CD4-positive, alpha-beta T cell treated with Interleukin-2 at 100 ng/mL for 4 hours (primary cell): Measurements from ENCODE around the gene JPH3.
A peak's percentile ranks its signal among the peaks of the same experiment; 100 is the strongest.
"Not testable (repeated sequence)": the region's sequence is repeated elsewhere in the genome, so short reads cannot be mapped to it uniquely, and the experiment has no call there.

Experiments used
- DNase-seq: peaks from one replicate; pipeline ENCODE4 v3.0.0-alpha.2; 2020; ENCODE audit warnings: low spot score

JPH3 gene

GRCh38 chr16:87654826-87655225 is 52.5 kb downstream of the JPH3 start:
- no peak for DNase-seq

DNA sequence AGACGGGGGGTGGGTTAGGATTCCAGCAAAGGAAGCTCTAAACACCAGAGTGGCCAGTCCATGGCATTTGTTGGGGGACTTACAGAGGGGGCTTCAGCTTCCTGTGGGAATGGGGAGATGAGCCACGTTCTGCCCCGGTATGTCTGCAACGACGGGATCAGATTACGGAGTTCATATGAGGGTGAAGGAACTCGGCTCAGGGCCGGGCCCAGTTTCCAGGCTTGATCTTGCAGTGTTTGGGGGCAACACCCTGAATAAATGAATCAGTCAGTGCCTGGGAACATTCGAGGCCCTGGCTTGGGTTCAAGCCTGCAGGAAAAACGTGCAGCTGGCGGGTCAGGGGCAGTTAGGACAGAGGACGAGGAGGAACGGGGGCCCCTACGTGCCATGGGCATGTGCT is 54.0 kb downstream of the JPH3 start:
- no peak for DNase-seq

GRCh38 chr16:87657621-87658192 is 55.4 kb downstream of the JPH3 start:
- no peak for DNase-seq

DNA sequence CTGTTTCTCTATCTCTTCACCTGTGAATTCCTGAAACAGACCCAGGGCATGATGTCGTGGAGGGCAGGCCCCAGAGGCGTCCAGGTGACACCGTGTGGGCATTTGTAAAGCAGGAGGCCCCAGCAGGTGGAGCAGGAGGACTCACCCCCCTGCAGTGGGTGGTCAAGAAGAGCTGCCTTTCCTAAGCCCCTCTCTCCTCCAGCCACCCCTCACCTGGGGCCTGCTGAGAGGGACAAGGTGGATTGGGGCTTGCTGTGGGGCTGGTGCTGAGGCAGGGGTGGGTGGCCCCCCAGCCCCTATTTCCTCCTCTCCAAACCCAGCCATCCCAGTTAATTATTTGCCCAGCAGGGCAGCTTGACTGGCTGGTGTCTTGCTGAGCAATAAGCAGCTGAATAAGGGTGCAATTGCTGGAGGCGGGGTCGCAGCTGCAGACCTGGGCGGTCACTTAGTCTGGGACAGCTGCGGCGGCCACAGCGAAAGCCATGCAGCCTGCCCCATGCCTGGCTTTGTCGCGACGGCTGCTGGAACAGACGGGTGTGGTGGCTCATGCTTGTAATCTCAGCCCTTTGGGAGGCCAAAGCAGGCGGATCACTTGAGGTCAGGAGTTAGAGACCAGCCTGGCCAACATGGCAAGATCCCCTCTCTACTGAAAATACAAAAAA is 56.4 kb downstream of the JPH3 start:
- no peak for DNase-seq

DNA sequence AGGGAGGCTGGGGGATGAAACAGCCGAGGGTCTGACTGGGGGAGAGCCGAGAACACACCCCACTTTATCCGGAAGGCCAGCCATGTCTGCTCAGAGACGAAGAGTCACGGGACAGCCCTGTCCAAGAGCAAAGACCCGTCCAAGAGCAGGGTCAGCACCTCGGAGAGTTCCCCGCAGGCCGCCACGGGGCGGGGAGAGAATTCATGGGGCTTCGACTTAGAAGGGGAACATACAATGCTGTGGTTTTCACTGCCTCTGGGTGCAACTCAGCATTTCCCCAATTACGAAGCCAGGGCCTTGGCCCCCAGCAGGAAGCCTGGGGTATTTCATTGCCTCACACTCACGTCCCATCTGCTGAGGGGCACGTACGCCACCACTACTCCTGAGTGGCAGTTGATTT is 59.3 kb downstream of the JPH3 start:
- DNase-seq, result peak; percentile 8

- DNase-seq, result no peak
These were observed 60.2 kb downstream of the JPH3 start for GRCh38 chr16:87662254-87663204.

DNA sequence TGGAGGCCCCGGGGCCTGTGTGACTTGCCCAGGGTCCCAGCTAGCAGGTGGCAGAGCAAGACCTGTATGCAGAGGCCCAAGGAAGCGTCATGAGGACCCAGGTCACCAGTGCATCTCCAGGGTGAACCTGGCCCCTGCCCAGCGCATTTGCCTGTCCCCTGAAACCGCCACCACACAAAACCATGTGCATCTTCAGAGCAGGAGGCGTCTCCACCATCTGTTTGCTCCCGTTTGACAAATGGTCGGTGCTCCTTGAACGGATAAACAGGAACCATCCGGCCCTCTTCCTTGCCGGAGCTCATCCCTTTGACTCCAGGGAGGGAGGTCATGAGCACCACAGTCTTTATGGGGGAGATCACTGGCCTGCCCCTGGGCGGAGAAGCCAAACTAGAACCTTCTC is 62.5 kb downstream of the JPH3 start:
- DNase-seq, result no peak

GRCh38 chr16:87665193-87665592 is 62.9 kb downstream of the JPH3 start:
- no peak for DNase-seq

DNA sequence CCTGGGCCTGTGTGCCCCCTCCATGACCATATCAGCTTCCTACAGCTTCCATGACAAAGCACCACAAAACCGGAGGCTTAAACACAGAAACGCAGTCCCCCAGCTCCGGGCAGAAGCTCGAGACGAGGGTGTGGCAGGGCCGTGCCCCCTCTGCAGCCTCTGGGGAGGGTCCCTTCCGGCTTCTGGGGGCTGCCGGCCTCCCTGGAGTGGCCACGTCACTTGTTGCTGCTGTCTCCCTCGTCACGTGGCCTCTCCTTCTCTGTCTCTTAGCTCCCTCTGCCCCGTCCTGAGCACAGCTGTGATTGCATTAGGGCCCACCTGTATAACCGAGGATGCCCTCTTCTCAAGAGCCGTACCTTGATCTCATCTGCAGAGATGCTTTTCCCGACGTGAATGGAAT is 64.6 kb downstream of the JPH3 start:
- DNase-seq, result no peak

GRCh38 chr16:87667443-87667842 is 65.1 kb downstream of the JPH3 start:
- no peak for DNase-seq

DNA sequence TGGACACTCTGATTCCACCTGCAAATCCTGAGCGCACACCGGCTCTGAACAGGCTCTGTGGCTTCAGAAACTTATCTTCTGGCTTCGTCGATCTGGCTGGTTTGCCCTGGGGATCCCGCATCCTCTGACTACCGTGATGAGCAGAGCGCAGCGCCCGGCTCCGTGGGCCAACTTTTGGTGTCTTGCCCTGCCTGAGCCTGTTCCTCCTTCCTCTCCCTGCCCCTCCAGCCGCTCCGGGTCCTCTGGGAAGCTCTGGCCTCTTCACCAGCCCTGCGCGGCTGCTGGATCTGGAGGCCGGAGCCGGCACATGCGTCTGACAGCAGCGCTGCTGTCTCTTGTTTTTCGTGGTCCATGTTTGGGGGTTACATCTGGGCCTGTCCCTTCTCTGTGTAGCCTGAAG is 65.6 kb downstream of the JPH3 start:
- DNase-seq, result no peak

GRCh38 chr16:87669672-87670071 is 67.4 kb downstream of the JPH3 start:
- DNase-seq, result no peak

- DNase-seq, result no peak
These were observed 68.9 kb downstream of the JPH3 start for GRCh38 chr16:87671221-87671620.

DNA sequence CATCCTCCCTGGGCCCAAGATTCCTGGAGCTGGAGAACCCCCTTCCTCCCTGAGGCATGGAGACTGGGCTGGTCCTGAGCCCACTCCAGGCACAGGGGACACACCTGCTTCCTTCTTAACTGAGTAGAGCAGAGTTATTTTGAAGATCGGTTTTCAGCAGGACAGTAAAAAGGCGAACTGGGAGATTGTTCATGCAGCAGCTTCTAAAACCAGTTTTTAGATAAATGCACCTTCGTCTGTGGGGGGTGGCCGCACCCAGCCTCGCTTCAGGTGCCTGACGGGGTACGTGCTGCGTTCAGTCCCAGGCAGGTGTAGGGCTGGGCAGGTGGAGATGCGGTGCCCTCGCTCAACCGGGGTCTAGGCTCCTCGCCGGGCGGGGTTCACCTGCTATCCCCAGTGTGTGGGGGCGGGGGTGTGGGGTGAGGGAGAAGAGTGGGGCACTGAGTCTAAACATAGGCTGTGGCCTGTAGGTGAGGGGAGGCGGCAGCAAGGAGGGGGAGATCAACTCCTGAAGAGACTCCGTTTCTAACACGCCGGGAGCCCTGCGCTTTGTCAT is 69.5 kb downstream of the JPH3 start:
- DNase-seq, result no peak

GRCh38 chr16:87674419-87674818 is 72.1 kb downstream of the JPH3 start:
- DNase-seq, result no peak

- no peak for DNase-seq
These were observed 72.9 kb downstream of the JPH3 start for GRCh38 chr16:87675111-87675719.

DNA sequence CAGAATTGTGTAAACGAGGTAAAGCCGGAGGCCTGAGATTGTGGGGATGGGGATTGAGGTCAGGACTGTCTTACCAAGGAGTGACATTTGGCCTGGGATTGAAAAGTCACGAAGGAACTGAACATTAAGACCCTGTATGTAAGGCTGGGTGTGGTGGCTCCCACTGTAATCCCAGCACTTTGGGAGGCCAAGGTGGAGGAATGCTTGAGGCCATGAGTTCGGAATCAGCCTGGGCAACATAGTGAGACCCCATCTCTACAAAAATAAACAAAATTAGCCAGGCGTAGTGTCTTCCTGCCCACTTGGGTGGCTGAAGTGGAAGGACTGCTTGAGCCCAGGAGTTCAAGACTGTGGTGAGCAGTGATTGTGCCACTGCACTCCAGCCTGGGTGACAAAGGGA is 75.5 kb downstream of the JPH3 start:
- DNase-seq, result no peak

DNA sequence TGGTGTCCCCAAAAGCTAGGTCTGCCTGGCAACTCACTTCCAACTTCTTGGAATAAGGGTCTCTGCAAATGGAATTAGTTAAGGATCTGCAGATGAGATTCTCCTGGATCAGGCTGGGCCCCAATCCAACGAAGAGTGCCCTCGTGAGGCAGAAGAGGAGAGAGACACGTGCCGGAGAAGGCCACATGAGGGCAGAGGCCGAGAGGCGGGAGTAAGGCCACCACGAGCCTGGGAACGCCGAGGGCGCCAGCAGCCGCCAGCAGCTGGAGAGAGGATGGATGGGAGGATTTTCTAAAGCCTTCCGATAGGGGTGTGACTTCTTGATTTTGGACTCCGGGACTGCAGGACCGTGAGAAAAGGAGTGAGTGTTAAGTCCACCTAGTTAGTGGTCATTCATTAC is 76.3 kb downstream of the JPH3 start:
- no peak for DNase-seq

GRCh38 chr16:87679593-87680271 is 77.4 kb downstream of the JPH3 start:
- DNase-seq, result no peak

DNA sequence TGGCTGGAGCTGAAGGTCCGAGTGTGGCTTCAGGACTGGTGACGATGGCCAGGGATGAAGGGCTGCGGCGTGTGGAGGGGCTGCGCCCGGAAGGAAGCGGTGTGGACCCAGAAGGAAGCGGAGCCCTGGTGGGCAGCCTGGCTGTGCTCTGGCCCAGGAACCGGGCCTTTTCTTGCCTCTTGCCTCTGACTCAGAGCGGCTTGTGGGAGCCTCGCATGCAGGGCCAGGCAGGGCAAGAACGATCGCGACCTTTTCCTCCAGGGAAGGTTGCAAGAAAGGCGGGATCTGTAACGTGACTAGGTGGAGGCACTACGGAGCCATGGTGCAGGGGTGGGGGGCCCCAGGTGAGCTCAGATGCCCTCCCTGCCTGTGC is 78.0 kb downstream of the JPH3 start:
- DNase-seq, result no peak

GRCh38 chr16:87681051-87681602 is 78.8 kb downstream of the JPH3 start:
- not testable (repeated sequence) for DNase-seq
